Measurements from ENCODE around the gene TMEM59L. TPM values are rescaled to one million over a fixed set of nuclear protein-coding genes. Genes with fewer than 3 reads are reported as not detected.

The TMEM59L gene
- total and polyA plus RNA-seq, 2 of the 13 experiments (the other 11 are each of a cell fraction or from before 2014, with no cell fraction given) = 0.97 to 5.5 TPM

GRCh38 chr19:18587962-18588610, 24.6 kb upstream of the TMEM59L start (continued):
- TF ChIP-seq, protein P1, sequence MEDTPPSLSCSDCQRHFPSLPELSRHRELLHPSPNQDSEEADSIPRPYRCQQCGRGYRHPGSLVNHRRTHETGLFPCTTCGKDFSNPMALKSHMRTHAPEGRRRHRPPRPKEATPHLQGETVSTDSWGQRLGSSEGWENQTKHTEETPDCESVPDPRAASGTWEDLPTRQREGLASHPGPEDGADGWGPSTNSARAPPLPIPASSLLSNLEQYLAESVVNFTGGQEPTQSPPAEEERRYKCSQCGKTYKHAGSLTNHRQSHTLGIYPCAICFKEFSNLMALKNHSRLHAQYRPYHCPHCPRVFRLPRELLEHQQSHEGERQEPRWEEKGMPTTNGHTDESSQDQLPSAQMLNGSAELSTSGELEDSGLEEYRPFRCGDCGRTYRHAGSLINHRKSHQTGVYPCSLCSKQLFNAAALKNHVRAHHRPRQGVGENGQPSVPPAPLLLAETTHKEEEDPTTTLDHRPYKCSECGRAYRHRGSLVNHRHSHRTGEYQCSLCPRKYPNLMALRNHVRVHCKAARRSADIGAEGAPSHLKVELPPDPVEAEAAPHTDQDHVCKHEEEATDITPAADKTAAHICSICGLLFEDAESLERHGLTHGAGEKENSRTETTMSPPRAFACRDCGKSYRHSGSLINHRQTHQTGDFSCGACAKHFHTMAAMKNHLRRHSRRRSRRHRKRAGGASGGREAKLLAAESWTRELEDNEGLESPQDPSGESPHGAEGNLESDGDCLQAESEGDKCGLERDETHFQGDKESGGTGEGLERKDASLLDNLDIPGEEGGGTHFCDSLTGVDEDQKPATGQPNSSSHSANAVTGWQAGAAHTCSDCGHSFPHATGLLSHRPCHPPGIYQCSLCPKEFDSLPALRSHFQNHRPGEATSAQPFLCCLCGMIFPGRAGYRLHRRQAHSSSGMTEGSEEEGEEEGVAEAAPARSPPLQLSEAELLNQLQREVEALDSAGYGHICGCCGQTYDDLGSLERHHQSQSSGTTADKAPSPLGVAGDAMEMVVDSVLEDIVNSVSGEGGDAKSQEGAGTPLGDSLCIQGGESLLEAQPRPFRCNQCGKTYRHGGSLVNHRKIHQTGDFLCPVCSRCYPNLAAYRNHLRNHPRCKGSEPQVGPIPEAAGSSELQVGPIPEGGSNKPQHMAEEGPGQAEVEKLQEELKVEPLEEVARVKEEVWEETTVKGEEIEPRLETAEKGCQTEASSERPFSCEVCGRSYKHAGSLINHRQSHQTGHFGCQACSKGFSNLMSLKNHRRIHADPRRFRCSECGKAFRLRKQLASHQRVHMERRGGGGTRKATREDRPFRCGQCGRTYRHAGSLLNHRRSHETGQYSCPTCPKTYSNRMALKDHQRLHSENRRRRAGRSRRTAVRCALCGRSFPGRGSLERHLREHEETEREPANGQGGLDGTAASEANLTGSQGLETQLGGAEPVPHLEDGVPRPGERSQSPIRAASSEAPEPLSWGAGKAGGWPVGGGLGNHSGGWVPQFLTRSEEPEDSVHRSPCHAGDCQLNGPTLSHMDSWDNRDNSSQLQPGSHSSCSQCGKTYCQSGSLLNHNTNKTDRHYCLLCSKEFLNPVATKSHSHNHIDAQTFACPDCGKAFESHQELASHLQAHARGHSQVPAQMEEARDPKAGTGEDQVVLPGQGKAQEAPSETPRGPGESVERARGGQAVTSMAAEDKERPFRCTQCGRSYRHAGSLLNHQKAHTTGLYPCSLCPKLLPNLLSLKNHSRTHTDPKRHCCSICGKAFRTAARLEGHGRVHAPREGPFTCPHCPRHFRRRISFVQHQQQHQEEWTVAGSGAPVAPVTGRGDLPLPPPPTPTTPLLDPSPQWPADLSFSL (CRISPR knock-in tag; IDR thresholded peaks at IDR 0.05) = no peak
- TF ChIP-seq NR3C1 (CRISPR knock-in tag; IDR thresholded peaks at IDR 0.05) (no peak), HCFC1 (IDR thresholded peaks at IDR 0.05; ENCODE audit: low read depth, low read length) (no peak), HNRNPUL1 (IDR thresholded peaks at IDR 0.05; ENCODE audit: low read depth, low read length) (no peak), MBNL3 (CRISPR knock-in tag; conservative IDR thresholded peaks at IDR 0.05) (no peak), SMC3 (IDR thresholded peaks at IDR 0.05; ENCODE audit: low read length) (no peak), ZNF572 (CRISPR knock-in tag; IDR thresholded peaks at IDR 0.05) (no peak), AHDC1 (CRISPR knock-in tag; IDR thresholded peaks at IDR 0.05; ENCODE audit: borderline replicate concordance) (no peak), SNAPC4 (CRISPR knock-in tag; IDR thresholded peaks at IDR 0.05) (no peak), ZNF333 (CRISPR knock-in tag; IDR thresholded peaks at IDR 0.05; ENCODE audit: borderline replicate concordance) (no peak), FOXK1 (CRISPR knock-in tag; IDR thresholded peaks at IDR 0.05; ENCODE audit: borderline replicate concordance, low read depth) (no peak; the same call in 1 of the 2 replicates), BRCA1 (CRISPR knock-in tag; IDR thresholded peaks at IDR 0.05) (no peak)
